Neural cell (in vitro differentiated cells): ENCODE measurements around the gene CALML4. TPM values are rescaled to one million over a fixed set of nuclear protein-coding genes. Genes with fewer than 3 reads are reported as not detected.

Experiments
- H2AFZ ChIP-seq: fragments of 200-600, 300-800 bp; sonication (generic), shearing (Covaris generic); 2 replicates; pipeline ENCODE4 v1.6.0; 2014; ENCODE audit warnings: low read depth, mild to moderate bottlenecking, antibody characterized with exemption, low read length, moderate library complexity
- H3F3A ChIP-seq: fragments of 200-600 bp; shearing (Covaris generic); 2 replicates; pipeline ENCODE4 v1.6.1; 2016; ENCODE audit warnings: mild to moderate bottlenecking, moderate library complexity, mixed read lengths, antibody characterized with exemption, low read length; ENCODE audit not compliant: insufficient read depth, poor library complexity, severe bottlenecking
- H3K27ac ChIP-seq: fragments of 200-600, 300-800 bp; sonication (generic), shearing (Covaris generic); 2 replicates; pipeline ENCODE4 v1.5.1; 2014; ENCODE audit warnings: mild to moderate bottlenecking, low read length, moderate library complexity
- H3K27me3 ChIP-seq: fragments of 300-800, 200-600 bp; sonication (generic), shearing (Covaris generic); 2 replicates; pipeline ENCODE4 v1.6.0; 2014; ENCODE audit warnings: mild to moderate bottlenecking, low read depth, low read length, moderate library complexity; ENCODE audit not compliant: insufficient read depth
- H3K36me3 ChIP-seq: fragments of 300-800, 200-600 bp; sonication (generic), shearing (Covaris generic); 2 replicates; pipeline ENCODE4 v1.5.1; 2014; ENCODE audit warnings: mild to moderate bottlenecking, antibody characterized with exemption, low read length, moderate library complexity; ENCODE audit not compliant: insufficient read depth
- H3K4me2 ChIP-seq: fragments of 300-800, 200-600 bp; sonication (generic), shearing (Covaris generic); 2 replicates; pipeline ENCODE4 v1.6.0; 2014; ENCODE audit warnings: mild to moderate bottlenecking, low read length
- H3K4me3 ChIP-seq: fragments of 300-800, 200-600 bp; sonication (generic), shearing (Covaris generic); 2 replicates; pipeline ENCODE4 v1.5.1; 2014; ENCODE audit warnings: mild to moderate bottlenecking, low read length, moderate library complexity
- H3K79me2 ChIP-seq: fragments of 200-600 bp; shearing (Covaris generic); replicated peaks from 2 replicates; pipeline ENCODE4 v1.6.0; 2014; ENCODE audit warnings: mild to moderate bottlenecking, low read length, moderate library complexity; ENCODE audit not compliant: insufficient read depth
- H3K9ac ChIP-seq: fragments of 300-800, 200-600 bp; sonication (generic), shearing (Covaris generic); 2 replicates; pipeline ENCODE4 v1.6.1; 2016; ENCODE audit warnings: mild to moderate bottlenecking, low read length, mixed read lengths
- H3K9me2 ChIP-seq: fragments of 200-600 bp; shearing (Covaris generic); 2 replicates; pipeline ENCODE4 v1.6.1; 2016; ENCODE audit warnings: mild to moderate bottlenecking, low read length, mixed read lengths; ENCODE audit not compliant: insufficient read depth
- H3K9me3 ChIP-seq: fragments of 200-600, 300-800 bp; sonication (generic), shearing (Covaris generic); 2 replicates; pipeline ENCODE4 v1.6.1; 2016; ENCODE audit warnings: mild to moderate bottlenecking, mixed run types, low read length, moderate library complexity, mixed read lengths
- H4K20me1 ChIP-seq: fragments of 200-600 bp; shearing (Covaris generic); 2 replicates; pipeline ENCODE4 v1.6.1; 2016; ENCODE audit warnings: mild to moderate bottlenecking, mixed run types; ENCODE audit not compliant: insufficient read depth
- EP300 ChIP-seq: fragments of 450-650 bp; conservative IDR thresholded peaks from 2 replicates; pipeline ENCODE4 v1.6.1; 2014; ENCODE audit warnings: antibody characterized with exemption, mild to moderate bottlenecking, moderate library complexity; ENCODE audit not compliant: poor library complexity, severe bottlenecking
- EZH2 ChIP-seq: fragments of 200-600, 300-800 bp; shearing (Covaris generic), sonication (generic); IDR thresholded peaks from 2 replicates; pipeline ENCODE4 v1.6.1; 2014; ENCODE audit warnings: antibody characterized with exemption, low read length, borderline replicate concordance, mild to moderate bottlenecking; ENCODE audit not compliant: insufficient read depth, poor library complexity, severe bottlenecking
- MXI1 ChIP-seq: fragments of 450-650 bp; conservative IDR thresholded peaks from 2 replicates; pipeline ENCODE4 v1.6.1; 2014; ENCODE audit warnings: antibody characterized with exemption, mild to moderate bottlenecking; ENCODE audit not compliant: poor library complexity, severe bottlenecking
- POLR2AphosphoS5 ChIP-seq: IDR thresholded peaks from 2 replicates; pipeline ENCODE4 v1.6.1; 2012
- RAD21 ChIP-seq: fragments of 450-650 bp; conservative IDR thresholded peaks from 2 replicates; pipeline ENCODE4 v1.6.1; 2014; ENCODE audit warnings: antibody characterized with exemption, mild to moderate bottlenecking, moderate library complexity
- SMC3 ChIP-seq: fragments of 450-650 bp; conservative IDR thresholded peaks from 2 replicates; pipeline ENCODE4 v1.6.1; 2014; ENCODE audit warnings: antibody characterized with exemption, mild to moderate bottlenecking, moderate library complexity; ENCODE audit not compliant: poor library complexity
- TAF1 ChIP-seq: IDR thresholded peaks from 2 replicates; pipeline ENCODE4 v1.6.1; 2012; ENCODE audit warnings: low read depth
- polyA plus RNA-seq: library from polyadenylated mRNA; depleted of rRNA; stranded (reverse); fragments of >200 nt; gene quantifications from 2 replicates; pipeline ENCODE4 v1.2.3, GENCODE V29; 2014
- TF ChIP-seq, protein P1 (sequence below): fragments of 450-650 bp; IDR thresholded peaks from 2 replicates; pipeline ENCODE4 v1.5.1; 2014; ENCODE audit warnings: antibody characterized with exemption, mild to moderate bottlenecking, moderate library complexity; ENCODE audit not compliant: poor library complexity, severe bottlenecking
- TF ChIP-seq, protein P2 (sequence below): IDR thresholded peaks from 2 replicates; pipeline ENCODE4 v1.6.1; 2012; ENCODE audit warnings: borderline replicate concordance

Gene CALML4
- polyA plus RNA-seq, 1 donor from 2014 or later: 0.43 TPM

DNA sequence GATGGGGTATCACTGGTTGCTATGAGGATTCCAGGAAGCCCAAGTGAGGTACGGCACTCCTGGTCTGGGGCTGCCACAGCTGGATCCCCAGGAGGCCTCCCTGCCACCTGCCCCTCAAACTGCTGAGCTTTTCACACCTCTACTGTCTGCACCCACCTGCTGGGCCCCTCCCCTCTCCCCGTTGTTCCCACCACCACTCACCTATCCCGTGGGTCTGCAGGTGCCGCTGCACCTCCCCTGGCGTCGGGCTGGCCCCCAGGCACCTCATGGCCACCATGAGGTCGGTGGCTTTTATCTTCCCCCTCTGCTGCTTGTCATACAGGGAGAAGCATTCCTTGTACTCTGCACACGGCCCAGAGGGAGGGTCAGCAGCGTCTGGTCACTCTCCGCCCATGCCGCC is 5.8 kb downstream of the CALML4 start:
- no peak overlapping the region for H2AFZ ChIP-seq
- H3K36me3 ChIP-seq: no peaks in the 10 kb centered on the region
- no peaks in the 10 kb centered on the region for H3K27me3 ChIP-seq
- no peak overlapping the region for H3K27ac ChIP-seq
- no peaks in the 10 kb centered on the region for H4K20me1 ChIP-seq
- H3K9me2 ChIP-seq: no peaks in the 10 kb centered on the region
- H3K4me3 ChIP-seq: no peak overlapping the region
- H3K4me2 ChIP-seq: no peak overlapping the region
- no peak overlapping the region for H3K9ac ChIP-seq
- no peaks in the 10 kb centered on the region for H3F3A ChIP-seq
- no peaks in the 10 kb centered on the region for H3K79me2 ChIP-seq
- TF ChIP-seq EZH2 (no peak), RAD21 (no peak), SMC3 (no peak), POLR2AphosphoS5 (no peak), EP300 (no peak)
- H3K9me3 ChIP-seq: no peaks in the 10 kb centered on the region

DNA sequence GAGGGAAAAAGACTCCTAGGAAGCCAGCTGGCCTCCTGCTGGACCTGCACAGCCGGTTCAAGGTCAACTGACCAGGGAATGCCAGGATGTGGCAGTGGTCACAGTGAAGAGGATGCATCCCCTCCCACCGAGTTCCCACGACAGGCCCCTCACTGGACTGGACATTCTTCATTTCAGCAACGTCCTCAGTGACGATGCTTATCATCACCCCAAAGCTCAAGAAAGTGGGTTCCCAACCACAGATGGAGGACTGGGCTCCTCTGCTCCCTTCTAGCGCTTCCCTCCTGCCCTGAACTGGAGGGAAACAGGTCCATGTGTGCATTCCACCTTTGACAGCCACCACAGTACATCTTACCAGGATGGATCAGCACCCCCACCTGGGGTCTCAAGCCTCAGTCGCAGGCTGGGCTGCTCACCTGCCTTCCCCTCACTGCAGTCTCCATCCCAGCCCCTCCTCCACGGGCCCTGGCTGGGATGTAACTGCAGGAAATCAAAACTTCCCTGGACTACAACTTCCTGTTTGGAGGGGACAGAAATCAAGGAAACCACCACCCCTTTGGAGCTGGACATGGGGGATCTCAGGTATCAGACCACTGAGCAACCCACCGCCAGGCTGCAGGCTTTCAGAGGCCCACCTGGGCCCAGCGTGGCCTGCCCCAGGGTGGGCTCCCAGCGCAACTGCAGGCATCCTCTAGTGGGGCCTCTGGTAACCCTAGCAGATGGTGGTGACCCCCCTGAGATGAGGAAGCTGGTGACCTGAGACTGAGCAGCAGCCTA is 7.3 kb downstream of the CALML4 start:
- TF ChIP-seq, protein P1, sequence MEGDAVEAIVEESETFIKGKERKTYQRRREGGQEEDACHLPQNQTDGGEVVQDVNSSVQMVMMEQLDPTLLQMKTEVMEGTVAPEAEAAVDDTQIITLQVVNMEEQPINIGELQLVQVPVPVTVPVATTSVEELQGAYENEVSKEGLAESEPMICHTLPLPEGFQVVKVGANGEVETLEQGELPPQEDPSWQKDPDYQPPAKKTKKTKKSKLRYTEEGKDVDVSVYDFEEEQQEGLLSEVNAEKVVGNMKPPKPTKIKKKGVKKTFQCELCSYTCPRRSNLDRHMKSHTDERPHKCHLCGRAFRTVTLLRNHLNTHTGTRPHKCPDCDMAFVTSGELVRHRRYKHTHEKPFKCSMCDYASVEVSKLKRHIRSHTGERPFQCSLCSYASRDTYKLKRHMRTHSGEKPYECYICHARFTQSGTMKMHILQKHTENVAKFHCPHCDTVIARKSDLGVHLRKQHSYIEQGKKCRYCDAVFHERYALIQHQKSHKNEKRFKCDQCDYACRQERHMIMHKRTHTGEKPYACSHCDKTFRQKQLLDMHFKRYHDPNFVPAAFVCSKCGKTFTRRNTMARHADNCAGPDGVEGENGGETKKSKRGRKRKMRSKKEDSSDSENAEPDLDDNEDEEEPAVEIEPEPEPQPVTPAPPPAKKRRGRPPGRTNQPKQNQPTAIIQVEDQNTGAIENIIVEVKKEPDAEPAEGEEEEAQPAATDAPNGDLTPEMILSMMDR: no peak
- TF ChIP-seq SMC3 (no peak), MXI1 (no peak), EZH2 (no peak), RAD21 (no peak), EP300 (no peak), TAF1 (no peak), POLR2AphosphoS5 (no peak)
- TF ChIP-seq, protein P2, sequence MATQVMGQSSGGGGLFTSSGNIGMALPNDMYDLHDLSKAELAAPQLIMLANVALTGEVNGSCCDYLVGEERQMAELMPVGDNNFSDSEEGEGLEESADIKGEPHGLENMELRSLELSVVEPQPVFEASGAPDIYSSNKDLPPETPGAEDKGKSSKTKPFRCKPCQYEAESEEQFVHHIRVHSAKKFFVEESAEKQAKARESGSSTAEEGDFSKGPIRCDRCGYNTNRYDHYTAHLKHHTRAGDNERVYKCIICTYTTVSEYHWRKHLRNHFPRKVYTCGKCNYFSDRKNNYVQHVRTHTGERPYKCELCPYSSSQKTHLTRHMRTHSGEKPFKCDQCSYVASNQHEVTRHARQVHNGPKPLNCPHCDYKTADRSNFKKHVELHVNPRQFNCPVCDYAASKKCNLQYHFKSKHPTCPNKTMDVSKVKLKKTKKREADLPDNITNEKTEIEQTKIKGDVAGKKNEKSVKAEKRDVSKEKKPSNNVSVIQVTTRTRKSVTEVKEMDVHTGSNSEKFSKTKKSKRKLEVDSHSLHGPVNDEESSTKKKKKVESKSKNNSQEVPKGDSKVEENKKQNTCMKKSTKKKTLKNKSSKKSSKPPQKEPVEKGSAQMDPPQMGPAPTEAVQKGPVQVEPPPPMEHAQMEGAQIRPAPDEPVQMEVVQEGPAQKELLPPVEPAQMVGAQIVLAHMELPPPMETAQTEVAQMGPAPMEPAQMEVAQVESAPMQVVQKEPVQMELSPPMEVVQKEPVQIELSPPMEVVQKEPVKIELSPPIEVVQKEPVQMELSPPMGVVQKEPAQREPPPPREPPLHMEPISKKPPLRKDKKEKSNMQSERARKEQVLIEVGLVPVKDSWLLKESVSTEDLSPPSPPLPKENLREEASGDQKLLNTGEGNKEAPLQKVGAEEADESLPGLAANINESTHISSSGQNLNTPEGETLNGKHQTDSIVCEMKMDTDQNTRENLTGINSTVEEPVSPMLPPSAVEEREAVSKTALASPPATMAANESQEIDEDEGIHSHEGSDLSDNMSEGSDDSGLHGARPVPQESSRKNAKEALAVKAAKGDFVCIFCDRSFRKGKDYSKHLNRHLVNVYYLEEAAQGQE: no peak
- no peaks in the 10 kb centered on the region for H3K9me3 ChIP-seq
- no peaks in the 10 kb centered on the region for H3K27me3 ChIP-seq
- no peak overlapping the region for H3K4me3 ChIP-seq
- H4K20me1 ChIP-seq: no peaks in the 10 kb centered on the region
- no peaks in the 10 kb centered on the region for H3K79me2 ChIP-seq
- no peaks in the 10 kb centered on the region for H3F3A ChIP-seq
- H3K4me2 ChIP-seq: no peak overlapping the region
- no peak overlapping the region for H3K9ac ChIP-seq
- no peak overlapping the region for H2AFZ ChIP-seq
- H3K27ac ChIP-seq: no peak overlapping the region
- no peaks in the 10 kb centered on the region for H3K36me3 ChIP-seq
- no peaks in the 10 kb centered on the region for H3K9me2 ChIP-seq
